ENCODE results near the gene YY1.
"Not testable (repeated sequence)": the region's sequence is repeated elsewhere in the genome, so short reads cannot be mapped to it uniquely, and the experiment has no call there.

The YY1 gene

GRCh38 chr14:100202712-100203111, 36.2 kb upstream of the YY1 start:
- no peaks in the 10 kb centered on the region for H3K9me3 ChIP-seq (ENCODE audit: insufficient read depth, low read length, severe bottlenecking)
- H4K20me1 ChIP-seq (ENCODE audit: insufficient read depth, low read length) = no peaks in the 10 kb centered on the region

GRCh38 chr14:100203146-100203545, 35.8 kb upstream of the YY1 start:
- DNase-seq (no peak), ATAC-seq (ENCODE audit: insufficient read depth, low read depth) (no peak)
- Histone ChIP-seq H3K4me1 (ENCODE audit: insufficient read depth, low read length) (no peaks in the 10 kb centered on the region), H3K9ac (ENCODE audit: low read depth, low read length) (no peak overlapping the region), H2AFZ (ENCODE audit: low read depth, low read length) (no peak overlapping the region), H3K4me3 (ENCODE audit: low read depth in 1 of 2, low read length in 2 of 2) (no peak overlapping the region), H4K20me1 (ENCODE audit: insufficient read depth, low read length) (no peaks in the 10 kb centered on the region), H3K79me2 (ENCODE audit: insufficient read depth, low read length) (no peaks in the 10 kb centered on the region), H3K27me3 (ENCODE audit: insufficient read depth, low read length, poor library complexity) (no peaks in the 10 kb centered on the region), H3K36me3 (ENCODE audit: insufficient read depth, low read length) (no peaks in the 10 kb centered on the region), H3K4me2 (ENCODE audit: insufficient read depth, low read length) (no peak overlapping the region), H3K27ac (ENCODE audit: low read length) (no peak overlapping the region), H3K9me3 (ENCODE audit: insufficient read depth, low read length, severe bottlenecking) (no peaks in the 10 kb centered on the region)
- TF ChIP-seq EZH2 (IDR thresholded peaks at IDR 0.05; ENCODE audit: borderline replicate concordance, low read depth, low read length, severe bottlenecking) (no peak), CTCF (IDR thresholded peaks at IDR 0.05; ENCODE audit: borderline replicate concordance, extremely low read depth, low read length, poor library complexity, severe bottlenecking) (no peak)

More at GRCh38 chr14:100202712-100203111, 36.2 kb upstream of the YY1 start:
- H3K27me3 ChIP-seq (ENCODE audit: insufficient read depth, low read length, poor library complexity) = no peaks in the 10 kb centered on the region
- H3K9ac ChIP-seq (ENCODE audit: low read depth, low read length) = no peak overlapping the region
- no peak overlapping the region for H3K4me2 ChIP-seq (ENCODE audit: insufficient read depth, low read length)
- ATAC-seq (ENCODE audit: insufficient read depth, low read depth) (no peak), DNase-seq (no peak)
- no peaks in the 10 kb centered on the region for H3K4me1 ChIP-seq (ENCODE audit: insufficient read depth, low read length)
- TF ChIP-seq CTCF (IDR thresholded peaks at IDR 0.05; ENCODE audit: borderline replicate concordance, extremely low read depth, low read length, poor library complexity, severe bottlenecking) (no peak), EZH2 (IDR thresholded peaks at IDR 0.05; ENCODE audit: borderline replicate concordance, low read depth, low read length, severe bottlenecking) (no peak)
- no peaks in the 10 kb centered on the region for H3K36me3 ChIP-seq (ENCODE audit: insufficient read depth, low read length)
- H3K79me2 ChIP-seq (ENCODE audit: insufficient read depth, low read length) = no peaks in the 10 kb centered on the region
- H2AFZ ChIP-seq (ENCODE audit: low read depth, low read length) = no peak overlapping the region
- no peak overlapping the region for H3K4me3 ChIP-seq (ENCODE audit: low read depth in 1 of 2, low read length in 2 of 2)
- no peak overlapping the region for H3K27ac ChIP-seq (ENCODE audit: low read length)

DNA sequence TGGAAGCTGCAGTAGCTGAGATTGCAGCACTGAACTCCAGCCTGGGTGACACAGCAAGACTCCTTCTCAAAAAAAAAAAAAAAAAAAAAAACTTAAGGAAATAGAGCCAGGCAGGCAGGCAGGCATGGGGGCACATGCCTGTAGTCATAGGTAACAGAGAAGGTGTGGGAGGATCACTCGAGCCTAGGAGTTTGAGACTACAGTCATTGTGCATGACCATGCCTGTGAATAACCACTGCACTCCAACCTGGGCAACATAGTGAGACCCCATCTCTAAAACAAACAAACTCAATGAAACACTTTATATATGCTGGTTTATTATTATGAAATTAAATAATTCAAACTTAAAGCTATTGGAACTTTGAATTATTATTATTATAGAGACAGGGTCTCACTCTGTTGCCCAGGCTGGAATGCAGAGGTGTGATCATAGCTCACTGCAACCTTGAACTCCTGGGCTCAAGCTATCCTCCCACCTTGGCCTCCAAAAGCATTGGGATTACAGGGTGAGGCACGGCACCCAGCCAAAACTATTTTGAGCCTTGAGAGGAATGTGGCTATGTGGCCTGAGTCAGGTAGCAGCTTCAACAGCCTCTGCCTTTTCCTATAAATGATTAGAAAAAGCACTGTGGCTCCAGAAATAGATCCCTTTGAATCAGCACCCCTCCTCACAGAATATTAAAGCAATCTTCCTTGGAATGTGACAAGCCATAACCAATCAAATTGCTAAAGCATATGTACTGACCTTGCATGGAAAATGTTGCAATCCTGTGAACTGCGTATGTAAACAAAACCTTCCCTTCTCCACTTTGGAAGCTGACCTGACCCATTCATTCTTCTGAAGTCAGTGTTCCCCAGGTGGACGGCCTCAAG, 34.7 kb upstream of the YY1 start:
- Histone ChIP-seq H4K20me1 (ENCODE audit: insufficient read depth, low read length) (no peaks in the 10 kb centered on the region), H3K27ac (ENCODE audit: low read length) (no peak overlapping the region), H3K4me2 (ENCODE audit: insufficient read depth, low read length) (no peak overlapping the region), H3K9ac (ENCODE audit: low read depth, low read length) (no peak overlapping the region), H3K79me2 (ENCODE audit: insufficient read depth, low read length) (no peaks in the 10 kb centered on the region), H3K4me3 (ENCODE audit: low read depth in 1 of 2, low read length in 2 of 2) (no peak overlapping the region), H3K27me3 (ENCODE audit: insufficient read depth, low read length, poor library complexity) (no peaks in the 10 kb centered on the region), H3K4me1 (ENCODE audit: insufficient read depth, low read length) (no peaks in the 10 kb centered on the region), H2AFZ (ENCODE audit: low read depth, low read length) (no peak overlapping the region), H3K36me3 (ENCODE audit: insufficient read depth, low read length) (no peaks in the 10 kb centered on the region), H3K9me3 (ENCODE audit: insufficient read depth, low read length, severe bottlenecking) (no peaks in the 10 kb centered on the region)
- TF ChIP-seq CTCF (IDR thresholded peaks at IDR 0.05; ENCODE audit: borderline replicate concordance, extremely low read depth, low read length, poor library complexity, severe bottlenecking) (no peak), EZH2 (IDR thresholded peaks at IDR 0.05; ENCODE audit: borderline replicate concordance, low read depth, low read length, severe bottlenecking) (no peak)
- no peak for ATAC-seq (ENCODE audit: insufficient read depth, low read depth)
- no peak for DNase-seq

DNA sequence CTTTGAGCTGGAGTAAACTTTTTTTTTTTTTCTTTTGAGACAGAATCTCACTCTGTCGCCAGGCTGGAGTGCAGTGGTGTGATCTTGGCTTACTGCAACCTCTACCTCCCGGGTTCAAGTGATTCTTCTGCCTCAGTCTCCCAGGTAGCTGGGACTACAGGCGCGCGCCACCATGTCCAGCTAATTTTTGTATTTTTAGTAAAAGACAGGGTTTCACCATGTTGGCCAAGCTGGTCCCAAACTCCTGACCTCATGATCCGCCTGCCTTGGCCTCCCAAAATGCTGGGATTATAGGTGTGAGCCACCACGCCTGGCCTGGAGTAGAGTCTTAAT, 34.1 kb upstream of the YY1 start:
- H3K27me3 ChIP-seq (ENCODE audit: insufficient read depth, low read length, poor library complexity); H3K9ac ChIP-seq (ENCODE audit: low read depth, low read length); ATAC-seq (ENCODE audit: insufficient read depth, low read depth); H2AFZ ChIP-seq (ENCODE audit: low read depth, low read length); H3K27ac ChIP-seq (ENCODE audit: low read length); DNase-seq; H3K4me2 ChIP-seq (ENCODE audit: insufficient read depth, low read length); H3K4me3 ChIP-seq (ENCODE audit: low read depth in 1 of 2, low read length in 2 of 2); H3K9me3 ChIP-seq (ENCODE audit: insufficient read depth, low read length, severe bottlenecking); H3K4me1 ChIP-seq (ENCODE audit: insufficient read depth, low read length); H3K79me2 ChIP-seq (ENCODE audit: insufficient read depth, low read length); H3K36me3 ChIP-seq (ENCODE audit: insufficient read depth, low read length); H4K20me1 ChIP-seq (ENCODE audit: insufficient read depth, low read length): not testable (repeated sequence)

- not testable (repeated sequence) for H3K4me1 ChIP-seq (ENCODE audit: insufficient read depth, low read length); H3K4me3 ChIP-seq (ENCODE audit: low read depth in 1 of 2, low read length in 2 of 2); H3K9ac ChIP-seq (ENCODE audit: low read depth, low read length); H3K27ac ChIP-seq (ENCODE audit: low read length); H3K27me3 ChIP-seq (ENCODE audit: insufficient read depth, low read length, poor library complexity); H3K9me3 ChIP-seq (ENCODE audit: insufficient read depth, low read length, severe bottlenecking); H3K4me2 ChIP-seq (ENCODE audit: insufficient read depth, low read length); DNase-seq; H4K20me1 ChIP-seq (ENCODE audit: insufficient read depth, low read length); ATAC-seq (ENCODE audit: insufficient read depth, low read depth); H3K36me3 ChIP-seq (ENCODE audit: insufficient read depth, low read length); H2AFZ ChIP-seq (ENCODE audit: low read depth, low read length); H3K79me2 ChIP-seq (ENCODE audit: insufficient read depth, low read length)
These were observed 31.4 kb upstream of the YY1 start for GRCh38 chr14:100207588-100207987.

DNA sequence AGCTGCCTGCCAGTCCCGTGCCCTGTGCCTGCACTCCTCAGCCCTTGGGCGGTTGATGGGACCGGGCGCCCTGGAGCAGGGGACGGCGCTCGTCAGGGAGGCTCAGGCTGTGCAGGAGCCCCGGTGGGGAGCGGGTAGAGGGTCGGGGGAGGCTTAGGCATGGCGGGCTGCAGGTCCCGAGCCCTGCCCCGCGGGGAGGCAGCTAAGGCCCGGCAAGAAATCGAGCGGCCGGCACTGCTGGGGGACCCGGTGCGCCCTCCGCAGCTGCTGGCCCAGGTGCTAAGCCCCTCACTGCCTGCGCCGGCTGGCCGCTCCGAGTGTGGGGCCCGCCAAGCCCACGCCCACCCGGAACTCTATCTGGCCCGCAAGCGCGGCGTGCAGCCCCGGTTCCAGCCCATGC, 30.8 kb upstream of the YY1 start:
- not testable (repeated sequence) for H3K36me3 ChIP-seq (ENCODE audit: insufficient read depth, low read length); H3K9me3 ChIP-seq (ENCODE audit: insufficient read depth, low read length, severe bottlenecking); H3K4me3 ChIP-seq (ENCODE audit: low read depth in 1 of 2, low read length in 2 of 2); H3K27me3 ChIP-seq (ENCODE audit: insufficient read depth, low read length, poor library complexity); H3K9ac ChIP-seq (ENCODE audit: low read depth, low read length); H3K4me2 ChIP-seq (ENCODE audit: insufficient read depth, low read length); DNase-seq; ATAC-seq (ENCODE audit: insufficient read depth, low read depth); H4K20me1 ChIP-seq (ENCODE audit: insufficient read depth, low read length); H2AFZ ChIP-seq (ENCODE audit: low read depth, low read length); H3K27ac ChIP-seq (ENCODE audit: low read length); H3K4me1 ChIP-seq (ENCODE audit: insufficient read depth, low read length)
- H3K79me2 ChIP-seq (ENCODE audit: insufficient read depth, low read length) = peaks cover 11% of the 10 kb centered on the region
